ENCODE results near the gene SPATA31C1.

GRCh38 chr9:87880116-87880515 is 37.6 kb upstream of the SPATA31C1 start:
- TF ChIP-seq EZH2 (IDR thresholded peaks at IDR 0.05; ENCODE audit: low read length, unreplicated experiment), result no peak
- no peak for TF ChIP-seq CTCF (conservative IDR thresholded peaks at IDR 0.05; ENCODE audit: low read depth, low read length)
- no peak for TF ChIP-seq EZH2phosphoT487 (IDR thresholded peaks at IDR 0.05; ENCODE audit: borderline replicate concordance, low read length)

Data from PC-3 (cell line).